C4-2B (cell line): ENCODE results near the gene TFIP11.

ENCODE experiments used
- H3K27ac ChIP-seq: fragments of 450-650 bp; 2 replicates; pipeline ENCODE4 v1.5.1; 2017
- CTCF ChIP-seq: fragments of 450-650 bp; conservative IDR thresholded peaks from 2 replicates; pipeline ENCODE4 v1.5.1; 2017; ENCODE audit warnings: mild to moderate bottlenecking
- ZFX ChIP-seq: fragments of 450-650 bp; IDR thresholded peaks from 2 replicates; pipeline ENCODE4 v1.6.1; 2017

Gene TFIP11

GRCh38 chr22:26476705-26477340 lies 35.5 kb downstream of the TFIP11 start:
- H3K27ac ChIP-seq: no peak overlapping the region
- no peak for TF ChIP-seq ZFX
- no peak for TF ChIP-seq CTCF

GRCh38 chr22:26474682-26475081 lies 37.6 kb downstream of the TFIP11 start:
- no peak overlapping the region for H3K27ac ChIP-seq
- TF ChIP-seq CTCF (no peak), ZFX (no peak)

- TF ChIP-seq CTCF (no peak), ZFX (no peak)
- no peak overlapping the region for H3K27ac ChIP-seq
Observed at GRCh38 chr22:26471522-26471921, 40.8 kb downstream of the TFIP11 start.

- no peak overlapping the region for H3K27ac ChIP-seq
- TF ChIP-seq CTCF (no peak), ZFX (no peak)
Observed at GRCh38 chr22:26470807-26471206, 41.5 kb downstream of the TFIP11 start.

- no peak overlapping the region for H3K27ac ChIP-seq
- TF ChIP-seq CTCF: no peak
- no peak for TF ChIP-seq ZFX
Observed at GRCh38 chr22:26466196-26466595, 46.1 kb downstream of the TFIP11 start.

- TF ChIP-seq CTCF (no peak), ZFX (no peak)
- H3K27ac ChIP-seq: no peak overlapping the region
Observed at GRCh38 chr22:26464312-26464711, 48.0 kb downstream of the TFIP11 start.

GRCh38 chr22:26463688-26464087 lies 48.6 kb downstream of the TFIP11 start:
- H3K27ac ChIP-seq: no peak overlapping the region
- TF ChIP-seq CTCF (no peak), ZFX (no peak)
